RKO (cell line): ENCODE results near the gene B3GNT9.

Experiments
- DNase-seq: peaks from one replicate; pipeline ENCODE4 v3.0.0-alpha.2; 2016; ENCODE audit warnings: low spot score

B3GNT9 gene

DNA sequence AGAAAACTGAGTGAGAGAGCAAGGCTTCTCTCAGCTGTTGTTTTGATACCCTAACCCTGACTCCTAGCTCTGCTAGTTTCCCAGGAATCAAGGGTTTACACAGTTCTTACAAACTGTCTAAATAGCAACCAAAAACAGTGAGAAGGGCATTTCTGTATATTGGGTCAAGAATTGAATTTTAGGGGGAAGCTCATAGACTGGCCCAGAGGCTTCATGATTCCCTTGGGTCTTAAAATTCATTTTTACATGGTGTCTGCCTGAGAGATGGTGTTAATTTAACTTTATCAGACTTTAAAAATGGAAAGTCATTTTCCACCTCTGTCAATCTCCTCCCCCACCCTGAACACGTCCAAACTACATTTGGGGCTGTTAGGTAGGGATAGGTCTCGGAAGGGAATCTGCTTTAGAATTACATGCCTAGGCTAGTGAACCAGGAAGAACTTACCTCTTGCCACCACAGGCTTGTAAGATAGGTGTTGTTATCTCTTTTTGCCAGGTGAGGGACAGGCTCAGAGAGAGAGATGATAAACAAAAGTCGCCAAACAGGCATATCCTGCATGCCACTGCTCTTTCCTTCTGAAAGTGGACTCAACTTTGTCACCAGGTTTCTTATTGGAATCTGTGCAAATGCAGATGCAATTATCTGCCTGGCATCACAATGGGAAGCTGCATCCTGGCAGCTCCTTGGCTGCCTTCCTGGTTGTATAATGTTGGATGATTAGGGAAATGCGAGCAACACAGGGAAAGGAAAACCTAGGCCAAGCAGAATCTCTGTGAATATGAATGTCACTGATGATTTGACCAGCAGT is 38.0 kb downstream of the B3GNT9 start:
- DNase-seq = no peak

DNA sequence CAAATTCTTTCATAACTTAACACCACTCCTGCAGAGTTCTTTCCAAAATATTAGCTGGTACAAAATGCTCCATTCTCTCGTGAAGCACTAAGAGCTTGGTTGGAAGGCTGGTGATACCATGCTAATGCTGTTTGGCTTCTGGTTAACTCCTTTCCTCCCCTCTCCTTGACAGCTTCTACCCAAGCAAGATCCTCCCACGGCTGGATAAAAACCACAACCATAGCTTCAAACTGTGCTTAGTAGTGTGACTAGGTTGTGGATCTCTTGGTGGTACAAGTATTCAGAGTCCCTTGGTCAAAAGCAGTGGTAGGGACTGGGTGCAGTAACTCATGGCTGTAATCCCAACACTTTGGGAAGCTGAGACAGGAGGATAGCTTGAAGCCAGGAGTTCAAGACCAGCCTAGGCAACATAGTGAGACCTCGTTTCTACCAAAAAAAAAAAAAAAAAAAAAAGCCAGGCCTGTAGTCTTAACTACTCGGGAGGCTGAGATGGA is 38.8 kb downstream of the B3GNT9 start:
- DNase-seq = no peak

DNA sequence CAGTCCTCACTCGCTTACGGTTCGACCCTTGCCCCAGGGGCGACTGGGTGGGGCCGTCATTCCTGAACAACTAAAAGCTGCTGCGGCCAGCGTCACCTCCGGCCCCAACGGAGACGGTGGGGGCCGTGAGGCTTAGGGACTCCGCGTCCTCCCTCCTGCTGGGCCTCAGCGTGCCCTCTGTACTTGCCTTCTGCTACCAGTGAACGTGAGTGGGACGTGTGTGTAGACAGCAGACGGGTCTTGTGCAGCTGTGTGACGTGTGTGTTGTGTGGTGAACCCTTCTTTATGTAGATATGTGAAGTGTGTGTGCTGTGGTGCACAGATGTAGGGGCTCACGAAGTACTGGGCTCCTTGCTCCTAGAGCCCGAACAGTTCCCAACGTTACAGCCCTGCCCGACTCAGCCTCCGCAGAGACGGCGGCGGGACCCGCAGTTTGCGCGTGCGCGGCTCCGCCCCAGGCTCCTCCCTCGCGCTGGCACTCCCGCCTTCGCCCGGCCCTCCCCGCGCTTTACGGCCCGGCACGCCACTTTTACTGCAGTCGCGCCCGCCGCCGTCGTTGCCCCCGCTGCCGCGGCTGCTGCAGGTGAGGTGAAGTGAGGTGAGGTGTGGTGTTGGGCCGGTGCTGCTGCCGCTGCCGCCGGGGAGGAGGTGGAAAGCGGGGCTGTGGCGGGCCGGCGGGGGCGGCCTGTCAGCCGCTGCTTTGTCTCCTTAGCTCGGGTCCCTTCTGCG is 41.2 kb downstream of the B3GNT9 start, which contains the start of gene PHAF1:
Gene PHAF1, plus strand, starts transcription at position 535 of the 729 bp plus-strand sequence. CDS start 235 bp downstream, outside the sequence.
- peak; percentile 89 for DNase-seq

DNA sequence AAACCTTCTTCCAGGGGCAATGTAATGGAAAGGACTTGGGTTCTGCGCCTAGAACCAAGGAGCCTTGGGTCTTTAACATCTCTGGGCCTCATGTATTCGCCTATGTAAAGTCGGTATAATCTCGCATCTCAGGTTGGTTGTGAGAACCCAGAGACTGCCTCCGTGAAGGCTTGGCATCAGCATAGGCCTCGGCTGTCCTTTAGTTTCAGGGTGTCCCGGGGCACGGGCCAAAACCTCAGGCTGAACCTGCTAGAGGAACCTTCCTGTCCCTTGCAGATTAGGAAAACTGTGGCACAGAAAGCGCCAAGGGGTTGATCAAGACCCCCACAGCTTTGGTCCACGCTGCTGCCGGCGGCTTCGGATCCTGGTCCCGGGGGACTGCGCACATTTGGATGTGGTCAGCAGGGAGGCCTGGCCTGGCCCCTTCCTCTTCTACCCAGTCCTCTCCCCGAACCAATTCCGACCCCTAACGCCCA is 41.8 kb downstream of the B3GNT9 start:
- DNase-seq = no peak

DNA sequence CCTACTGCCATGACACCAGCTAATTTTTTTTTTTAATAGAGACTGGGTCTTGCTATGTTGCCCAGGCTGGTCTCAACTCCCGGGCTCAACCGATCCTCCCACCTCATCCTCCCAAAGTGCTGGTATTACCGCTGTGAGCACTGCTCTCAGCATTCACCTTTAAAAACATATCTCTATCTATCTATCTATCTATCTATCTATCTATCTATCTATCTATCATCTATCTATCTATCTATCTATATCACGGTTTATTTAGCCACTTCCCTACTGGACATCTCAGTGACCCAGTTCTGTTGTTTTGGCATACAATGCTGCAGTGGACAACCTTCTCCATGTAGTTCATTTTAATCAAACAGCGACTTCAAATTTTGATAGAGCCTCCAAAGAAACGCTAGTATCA is 42.3 kb downstream of the B3GNT9 start:
- DNase-seq = no peak

DNA sequence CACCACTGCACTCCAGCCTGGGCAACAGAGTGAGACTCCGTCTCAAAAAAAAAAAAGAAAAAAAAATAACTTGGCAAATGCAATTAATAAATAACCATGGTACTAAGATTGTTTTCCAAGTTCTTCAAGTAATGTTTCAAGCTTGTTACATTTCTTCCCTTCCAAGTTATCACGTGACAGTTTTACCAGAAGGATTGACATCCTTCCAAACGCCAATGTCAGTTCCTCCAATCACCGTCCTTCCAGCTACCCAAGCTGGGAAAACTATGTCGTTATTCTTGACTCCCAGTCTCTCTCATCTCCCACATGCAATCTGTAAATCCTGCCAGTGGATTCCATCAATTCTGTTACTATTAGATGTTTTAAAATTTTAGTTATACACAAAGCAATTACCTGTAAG is 44.9 kb downstream of the B3GNT9 start:
- no peak for DNase-seq

DNA sequence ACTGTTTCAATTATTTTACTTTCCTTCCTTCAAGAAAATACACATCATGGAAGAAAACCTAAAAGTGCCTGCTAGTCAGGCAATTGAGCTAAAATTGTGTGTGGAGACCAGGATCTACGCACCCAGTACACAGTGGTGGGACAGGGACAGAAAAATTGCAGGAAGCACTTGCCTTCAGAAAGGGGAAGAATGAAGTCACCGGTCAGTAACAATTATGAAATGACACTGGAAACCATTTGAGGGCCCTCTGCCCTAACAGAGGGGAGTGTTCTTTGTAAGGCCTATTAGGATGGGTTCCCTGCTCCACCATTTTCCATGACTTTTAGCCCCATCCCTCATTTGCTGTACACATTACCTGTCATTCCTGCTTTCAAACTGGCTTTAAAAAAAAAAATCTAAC is 45.6 kb downstream of the B3GNT9 start:
- DNase-seq = no peak

DNA sequence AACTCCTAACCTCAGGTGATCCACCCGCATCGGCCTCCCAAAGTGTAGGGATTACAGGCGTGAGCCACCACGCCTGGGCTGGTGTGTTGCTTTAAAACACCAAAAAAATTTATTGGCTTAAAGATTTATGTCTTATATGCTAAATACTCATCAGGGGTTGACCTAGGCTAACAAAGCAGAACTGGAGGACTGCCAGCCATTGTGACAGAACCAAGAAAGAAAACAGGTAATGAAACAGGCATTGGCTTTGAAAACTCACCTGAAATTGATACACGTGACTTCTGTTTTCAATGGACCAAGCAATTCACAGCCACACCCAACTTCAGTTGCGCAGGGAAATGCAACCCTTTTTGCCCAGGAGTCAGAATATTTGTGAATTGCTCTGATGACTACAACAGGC is 46.0 kb downstream of the B3GNT9 start:
- no peak for DNase-seq

DNA sequence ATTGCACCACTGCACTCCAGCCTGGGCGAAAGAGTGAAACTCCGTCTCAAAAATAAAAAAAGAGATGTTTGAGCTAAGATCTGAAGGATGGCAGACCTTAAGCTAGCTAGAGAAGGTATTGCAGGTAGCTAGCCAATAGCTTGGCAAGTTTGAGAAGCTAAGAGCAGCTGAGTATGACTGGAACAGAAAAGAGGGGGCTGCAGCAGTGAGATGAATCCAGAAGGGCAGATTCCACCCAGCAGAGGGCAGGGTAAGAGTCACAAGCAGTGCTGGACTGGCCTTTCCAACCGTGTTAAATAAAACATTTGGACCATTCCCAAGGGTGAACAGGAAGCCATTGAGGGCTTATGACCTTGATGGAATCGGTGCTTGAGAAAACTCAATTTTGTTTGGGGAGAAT is 46.7 kb downstream of the B3GNT9 start:
- DNase-seq = peak; percentile 80

DNA sequence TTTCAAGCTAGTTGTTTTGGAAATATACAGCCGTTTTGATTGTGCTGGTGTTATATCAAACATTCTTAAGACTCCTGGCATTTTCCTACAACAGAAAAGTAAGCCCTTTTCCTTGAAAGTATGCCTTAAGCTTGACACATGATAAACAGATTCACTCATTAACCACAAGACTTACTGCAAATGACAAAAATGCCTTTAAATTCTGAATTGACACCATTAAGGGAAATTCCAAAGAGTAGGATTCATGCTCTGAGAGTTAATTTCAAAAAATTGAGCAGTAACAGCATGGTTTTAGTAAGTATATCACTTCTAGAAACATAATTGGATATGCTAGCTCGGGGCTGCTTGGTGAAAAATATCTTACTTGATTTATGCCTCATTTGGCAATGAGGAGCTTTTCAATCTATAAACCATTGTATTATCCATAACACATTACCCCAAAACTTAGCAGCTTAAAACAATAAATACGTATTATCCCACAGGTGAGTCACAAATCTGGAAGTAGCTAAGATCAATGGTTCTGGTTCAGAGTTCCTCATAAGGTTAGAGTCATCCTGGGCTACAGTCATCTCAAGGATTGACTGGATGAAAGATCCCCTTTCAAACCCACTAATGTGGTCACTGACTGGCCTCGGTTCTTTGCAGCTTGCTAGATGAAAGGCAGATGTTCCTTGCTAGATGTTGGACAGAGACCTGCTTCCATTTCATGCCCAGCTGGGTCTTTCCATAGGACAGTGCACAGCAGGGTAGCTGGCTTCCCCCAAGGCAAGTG is 49.3 kb downstream of the B3GNT9 start:
- no peak for DNase-seq

DNA sequence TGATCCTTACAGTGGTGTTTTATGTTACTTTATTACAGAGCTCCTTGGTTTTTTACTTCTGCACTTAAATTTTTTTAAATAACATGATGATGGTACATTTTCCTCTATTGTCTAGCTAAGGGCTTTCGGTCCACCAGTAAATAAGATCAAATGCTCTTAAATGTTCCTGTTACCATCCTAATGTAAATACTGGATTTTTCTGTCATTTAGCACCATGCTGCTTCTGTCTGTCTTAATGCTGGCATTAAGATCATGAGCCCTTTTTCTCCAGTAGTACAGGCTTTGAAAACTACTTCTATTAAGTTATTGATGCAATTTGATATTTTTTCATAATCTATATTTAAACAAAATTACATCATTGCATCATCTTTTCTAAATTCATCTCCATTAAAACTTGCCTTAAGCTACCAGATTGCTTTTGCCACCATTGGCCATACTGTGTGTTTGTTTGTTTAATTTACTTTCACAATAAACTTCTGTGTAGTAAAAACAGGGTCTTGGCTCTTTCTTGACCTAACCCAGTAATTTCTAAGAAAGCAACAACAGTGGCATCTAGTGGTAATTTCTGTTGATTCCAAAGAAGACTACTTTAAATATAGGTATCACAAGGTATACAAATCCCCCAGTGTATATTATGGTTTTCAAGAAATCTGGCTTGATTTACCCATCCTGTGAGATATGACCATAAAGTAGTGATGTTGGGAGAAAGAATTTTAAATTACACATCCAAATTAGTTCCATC is 50.1 kb downstream of the B3GNT9 start:
- no peak for DNase-seq

DNA sequence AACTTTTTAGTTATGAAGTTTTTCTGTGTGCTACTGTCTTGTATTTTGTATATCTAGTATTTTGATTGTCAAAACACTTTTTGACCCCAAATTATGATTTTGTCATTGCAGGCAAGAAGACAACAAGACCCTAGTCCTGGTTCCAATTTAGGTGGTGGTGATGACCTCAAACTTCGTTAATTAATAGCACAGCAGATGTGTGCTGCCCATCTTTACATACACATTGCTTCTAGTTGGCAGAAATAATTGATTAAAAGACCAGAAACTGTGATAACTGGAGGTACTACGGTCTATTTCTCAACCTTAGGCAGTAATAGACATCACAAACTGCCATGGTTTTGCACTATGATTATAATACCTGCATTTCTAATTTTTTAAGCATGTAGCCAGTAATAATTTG is 52.2 kb downstream of the B3GNT9 start:
- DNase-seq = no peak
